Measurements from ENCODE around the gene NKX1-1. TPM values are rescaled to one million over a fixed set of nuclear protein-coding genes. Genes with fewer than 3 reads are reported as not detected.

The NKX1-1 gene
- total RNA-seq, 1 donor from 2014 or later = not detected

DNA sequence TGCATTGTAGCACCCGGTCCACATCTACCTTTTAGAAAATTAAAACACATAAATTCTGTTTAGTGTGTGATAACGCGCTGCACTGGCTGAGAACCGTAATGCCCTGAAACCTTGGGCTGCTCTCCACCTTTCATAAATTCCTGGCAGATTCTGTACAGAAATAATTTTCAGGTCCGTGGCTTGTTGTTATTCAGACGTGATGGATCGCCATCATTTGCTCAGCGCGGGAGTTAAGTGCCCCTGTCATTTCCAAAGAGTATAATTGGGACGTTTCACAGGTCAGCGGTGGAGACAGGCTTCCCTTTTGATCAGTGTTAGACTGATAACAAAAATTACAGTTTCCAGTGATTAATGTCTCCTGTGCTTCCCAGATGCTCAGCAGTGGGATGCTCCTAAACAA is 42.7 kb downstream of the NKX1-1 start:
- TF ChIP-seq, protein P1, sequence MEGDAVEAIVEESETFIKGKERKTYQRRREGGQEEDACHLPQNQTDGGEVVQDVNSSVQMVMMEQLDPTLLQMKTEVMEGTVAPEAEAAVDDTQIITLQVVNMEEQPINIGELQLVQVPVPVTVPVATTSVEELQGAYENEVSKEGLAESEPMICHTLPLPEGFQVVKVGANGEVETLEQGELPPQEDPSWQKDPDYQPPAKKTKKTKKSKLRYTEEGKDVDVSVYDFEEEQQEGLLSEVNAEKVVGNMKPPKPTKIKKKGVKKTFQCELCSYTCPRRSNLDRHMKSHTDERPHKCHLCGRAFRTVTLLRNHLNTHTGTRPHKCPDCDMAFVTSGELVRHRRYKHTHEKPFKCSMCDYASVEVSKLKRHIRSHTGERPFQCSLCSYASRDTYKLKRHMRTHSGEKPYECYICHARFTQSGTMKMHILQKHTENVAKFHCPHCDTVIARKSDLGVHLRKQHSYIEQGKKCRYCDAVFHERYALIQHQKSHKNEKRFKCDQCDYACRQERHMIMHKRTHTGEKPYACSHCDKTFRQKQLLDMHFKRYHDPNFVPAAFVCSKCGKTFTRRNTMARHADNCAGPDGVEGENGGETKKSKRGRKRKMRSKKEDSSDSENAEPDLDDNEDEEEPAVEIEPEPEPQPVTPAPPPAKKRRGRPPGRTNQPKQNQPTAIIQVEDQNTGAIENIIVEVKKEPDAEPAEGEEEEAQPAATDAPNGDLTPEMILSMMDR (IDR thresholded peaks at IDR 0.05; ENCODE audit: borderline replicate concordance) = no peak

DNA sequence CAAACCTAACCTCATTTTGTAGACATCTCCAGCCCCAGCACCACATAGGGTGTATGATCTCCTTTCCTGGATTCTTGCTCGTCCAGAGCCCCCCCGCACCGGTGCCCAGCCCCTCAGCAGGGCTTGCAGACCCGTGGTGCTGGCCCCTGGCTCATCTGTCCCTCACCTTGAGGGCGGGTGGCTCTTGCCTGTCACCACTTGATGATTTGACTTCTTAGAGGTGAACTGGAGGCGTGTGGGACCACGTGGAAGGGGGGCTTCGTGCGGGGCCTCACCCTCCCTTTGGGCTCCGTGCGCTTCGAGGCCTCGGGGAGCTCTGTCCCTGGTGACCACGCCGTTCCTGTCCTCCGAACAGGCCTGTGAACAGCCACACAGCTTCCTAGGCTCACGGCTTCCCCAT is 43.7 kb downstream of the NKX1-1 start:
- H3K36me3 ChIP-seq = peaks cover 19% of the 10 kb centered on the region
- H3K9me3 ChIP-seq (replicated peaks) = no peaks in the 10 kb centered on the region
- DNase-seq = no peak
- H3K27ac ChIP-seq (replicated peaks) = no peak overlapping the region
- no peak overlapping the region for H3K4me3 ChIP-seq
- no peaks in the 10 kb centered on the region for H3K4me1 ChIP-seq
- intact Hi-C loops (cut with micrococcal nuclease) = no loop called here
- TF ChIP-seq, protein P1 (IDR thresholded peaks at IDR 0.05; ENCODE audit: borderline replicate concordance) = no peak
- H3K27me3 ChIP-seq (ENCODE audit: low read depth) = no peaks in the 10 kb centered on the region

More for the DNA sequence above, 42.7 kb downstream of the NKX1-1 start:
- no peak for DNase-seq
- Histone ChIP-seq H3K36me3 (peaks cover 25% of the 10 kb centered on the region), H3K4me1 (no peaks in the 10 kb centered on the region), H3K27ac (replicated peaks) (no peak overlapping the region), H3K9me3 (replicated peaks) (no peaks in the 10 kb centered on the region), H3K4me3 (no peak overlapping the region), H3K27me3 (ENCODE audit: low read depth) (no peaks in the 10 kb centered on the region)
- intact Hi-C loops (cut with micrococcal nuclease) = no loop called here

DNA sequence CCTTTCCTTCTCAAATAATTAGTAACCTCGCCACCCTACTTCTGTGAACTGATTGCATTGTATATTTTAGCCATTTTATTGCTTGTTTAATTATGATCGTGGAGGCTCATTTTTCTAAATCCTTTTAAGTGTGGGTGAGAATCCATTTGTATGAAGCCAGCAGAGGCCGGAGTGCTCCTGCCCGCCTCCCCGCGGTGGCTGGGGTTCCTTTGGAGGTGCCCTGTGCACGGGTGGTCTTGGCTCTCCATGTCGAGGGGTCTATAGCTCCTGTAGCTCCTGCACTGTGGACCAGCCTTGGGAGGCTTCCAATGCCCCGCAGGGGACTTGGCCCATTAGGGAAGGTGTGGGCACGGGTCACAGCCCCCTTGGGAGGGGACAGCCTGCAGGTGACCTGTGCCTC is 44.2 kb downstream of the NKX1-1 start:
- TF ChIP-seq, protein P1 (IDR thresholded peaks at IDR 0.05; ENCODE audit: borderline replicate concordance) = no peak
- DNase-seq = no peak
- Histone ChIP-seq H3K9me3 (replicated peaks) (no peaks in the 10 kb centered on the region), H3K4me3 (no peak overlapping the region), H3K27ac (replicated peaks) (no peak overlapping the region), H3K36me3 (peaks cover 16% of the 10 kb centered on the region), H3K4me1 (no peaks in the 10 kb centered on the region), H3K27me3 (ENCODE audit: low read depth) (no peaks in the 10 kb centered on the region)
- intact Hi-C loops (cut with micrococcal nuclease) = no loop called here

DNA sequence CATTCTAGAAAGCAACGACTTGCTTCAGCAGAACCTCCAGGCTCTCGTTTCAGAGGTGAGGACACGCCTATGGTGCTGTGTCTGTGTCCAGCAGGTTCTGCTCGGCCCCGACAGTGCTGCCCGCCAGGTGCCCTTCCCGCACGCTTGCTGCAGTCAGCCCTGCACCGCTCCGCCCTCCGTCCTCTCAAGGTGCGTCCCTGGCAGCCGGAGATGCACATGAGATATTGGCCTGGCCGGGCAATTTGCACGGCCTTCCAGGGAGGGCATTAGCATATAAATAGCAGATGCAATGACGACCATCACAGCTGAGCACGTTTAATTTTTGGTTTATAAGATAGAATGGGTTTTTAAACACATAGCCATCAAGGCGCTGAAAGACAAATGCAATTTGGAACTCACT is 44.8 kb downstream of the NKX1-1 start:
- H3K27ac ChIP-seq (replicated peaks) = no peak overlapping the region
- intact Hi-C loops (cut with micrococcal nuclease) = no loop called here
- H3K9me3 ChIP-seq (replicated peaks) = no peaks in the 10 kb centered on the region
- H3K4me3 ChIP-seq = no peak overlapping the region
- DNase-seq = no peak
- no peaks in the 10 kb centered on the region for H3K27me3 ChIP-seq (ENCODE audit: low read depth)
- peaks cover 10% of the 10 kb centered on the region for H3K36me3 ChIP-seq
- H3K4me1 ChIP-seq = peaks cover 1% of the 10 kb centered on the region
- TF ChIP-seq, protein P1 (IDR thresholded peaks at IDR 0.05; ENCODE audit: borderline replicate concordance) = no peak

DNA sequence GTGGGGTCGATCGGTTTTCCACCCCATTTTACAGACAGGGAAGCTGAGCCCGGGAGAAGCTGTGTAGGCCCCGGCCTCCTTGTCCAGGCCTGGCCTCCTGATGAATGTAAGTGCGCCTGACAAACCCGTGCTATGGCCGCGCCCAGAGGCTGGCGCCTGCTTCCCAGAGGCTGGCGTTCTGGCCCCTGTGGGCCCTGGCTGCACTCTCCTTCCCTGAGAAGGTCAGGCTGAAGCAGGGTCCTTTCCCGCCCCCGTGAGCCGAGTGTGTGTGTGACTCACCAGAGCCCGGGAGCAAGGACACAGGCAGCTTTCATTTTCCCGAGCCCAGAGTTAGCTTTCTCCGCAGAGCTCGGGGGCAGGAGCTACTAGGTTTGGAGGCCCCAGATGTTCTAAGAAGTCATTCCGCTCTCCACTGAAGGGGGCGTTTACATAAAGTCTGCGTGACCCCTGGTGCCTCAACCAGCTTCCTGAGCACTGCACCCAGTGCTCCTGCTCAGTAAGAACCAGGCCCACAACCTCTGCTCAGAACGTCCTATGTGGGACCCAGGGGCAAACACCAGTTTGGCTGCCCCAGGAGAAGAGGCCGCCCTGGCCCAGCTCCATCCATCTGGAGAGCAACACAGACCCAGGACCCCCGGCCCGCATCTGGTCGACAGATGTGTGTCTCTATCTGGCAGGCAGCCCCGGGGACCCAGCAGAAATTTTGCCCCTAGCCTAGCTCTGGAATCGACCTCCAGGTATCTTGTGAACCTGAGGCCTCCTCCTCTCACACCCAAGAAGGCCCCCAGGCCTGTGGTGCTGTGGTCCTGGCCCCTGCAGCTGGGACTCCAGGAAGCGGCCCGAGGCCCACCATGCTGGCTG is 45.6 kb downstream of the NKX1-1 start:
- no peaks in the 10 kb centered on the region for H3K9me3 ChIP-seq (replicated peaks)
- H3K27me3 ChIP-seq (ENCODE audit: low read depth) = no peaks in the 10 kb centered on the region
- TF ChIP-seq, protein P1 (IDR thresholded peaks at IDR 0.05; ENCODE audit: borderline replicate concordance) = no peak
- no peak overlapping the region for H3K27ac ChIP-seq (replicated peaks)
- peaks cover 3% of the 10 kb centered on the region for H3K4me1 ChIP-seq
- no peak overlapping the region for H3K4me3 ChIP-seq
- intact Hi-C loops (cut with micrococcal nuclease) = no loop called here
- peaks cover 10% of the 10 kb centered on the region for H3K36me3 ChIP-seq
- DNase-seq = no peak
